Testis (tissue), 2 donors: ENCODE data around the gene TCN1.

Experiments
- CTCF ChIP-seq, 3 experiments: fragments of 450-650 bp in 2 of 3; fragments of 200-600 bp in 1 of 3; sonication (generic) in 1 of 3; IDR thresholded peaks; one replicate each; pipeline ENCODE4 v1.5.1; 2016 to 2019; ENCODE audit warnings: antibody characterized with exemption in 3 of 3, mild to moderate bottlenecking in 2 of 3, moderate library complexity in 1 of 3
- POLR2A ChIP-seq: fragments of 450-650 bp; IDR thresholded peaks from one replicate; pipeline ENCODE4 v1.6.1; 2017; ENCODE audit warnings: antibody characterized with exemption, mild to moderate bottlenecking, moderate library complexity

GRCh38 chr11:59901306-59901705, 35.0 kb upstream of the TCN1 start:
- TF ChIP-seq POLR2A = no peak
- TF ChIP-seq CTCF (IDR thresholded peaks at IDR 0.05) = no peak
